PC-3 (cell line): Measurements from ENCODE around the gene ACOT2.
"Not testable (repeated sequence)": the region's sequence is repeated elsewhere in the genome, so short reads cannot be mapped to it uniquely, and the experiment has no call there.

Source experiments
- EZH2 ChIP-seq: fragments of 300-600 bp; sonication (generic); IDR thresholded peaks from one replicate; pipeline ENCODE4 v1.6.1; 2017; ENCODE audit warnings: antibody characterized with exemption, mild to moderate bottlenecking, low read length; ENCODE audit not compliant: unreplicated experiment
- EZH2phosphoT487 ChIP-seq: fragments of 300-600 bp; sonication (generic); IDR thresholded peaks from 2 replicates; pipeline ENCODE4 v1.6.1; 2018; ENCODE audit warnings: mild to moderate bottlenecking, antibody characterized with exemption, low read length, borderline replicate concordance
- TF ChIP-seq, protein P1 (sequence below): fragments of 300-600 bp; sonication (generic); conservative IDR thresholded peaks from 2 replicates; pipeline ENCODE4 v1.5.1; 2017; ENCODE audit warnings: antibody characterized with exemption, low read depth, mild to moderate bottlenecking, low read length

DNA sequence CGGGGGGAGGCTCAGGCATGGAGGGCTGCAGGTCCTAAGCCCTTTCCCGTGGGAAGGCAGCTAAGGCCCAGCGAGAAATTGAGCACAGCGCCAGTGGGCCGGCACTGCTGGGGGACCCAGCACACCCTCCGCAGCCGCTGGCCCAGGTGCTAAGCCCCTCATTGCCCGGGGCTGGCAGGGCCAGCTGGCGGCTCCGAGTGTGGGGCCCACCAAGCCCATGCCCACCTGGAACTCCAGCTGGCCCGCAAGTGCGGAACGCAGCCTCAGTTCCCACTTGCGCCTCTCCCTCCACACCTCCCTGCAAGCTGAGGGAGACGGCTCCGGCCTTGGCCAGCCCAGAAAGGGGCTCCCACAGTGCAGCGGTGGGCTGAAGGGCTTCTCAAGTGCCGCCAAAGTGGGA, 2.6 kb upstream of the ACOT2 start:
- TF ChIP-seq, protein P1, sequence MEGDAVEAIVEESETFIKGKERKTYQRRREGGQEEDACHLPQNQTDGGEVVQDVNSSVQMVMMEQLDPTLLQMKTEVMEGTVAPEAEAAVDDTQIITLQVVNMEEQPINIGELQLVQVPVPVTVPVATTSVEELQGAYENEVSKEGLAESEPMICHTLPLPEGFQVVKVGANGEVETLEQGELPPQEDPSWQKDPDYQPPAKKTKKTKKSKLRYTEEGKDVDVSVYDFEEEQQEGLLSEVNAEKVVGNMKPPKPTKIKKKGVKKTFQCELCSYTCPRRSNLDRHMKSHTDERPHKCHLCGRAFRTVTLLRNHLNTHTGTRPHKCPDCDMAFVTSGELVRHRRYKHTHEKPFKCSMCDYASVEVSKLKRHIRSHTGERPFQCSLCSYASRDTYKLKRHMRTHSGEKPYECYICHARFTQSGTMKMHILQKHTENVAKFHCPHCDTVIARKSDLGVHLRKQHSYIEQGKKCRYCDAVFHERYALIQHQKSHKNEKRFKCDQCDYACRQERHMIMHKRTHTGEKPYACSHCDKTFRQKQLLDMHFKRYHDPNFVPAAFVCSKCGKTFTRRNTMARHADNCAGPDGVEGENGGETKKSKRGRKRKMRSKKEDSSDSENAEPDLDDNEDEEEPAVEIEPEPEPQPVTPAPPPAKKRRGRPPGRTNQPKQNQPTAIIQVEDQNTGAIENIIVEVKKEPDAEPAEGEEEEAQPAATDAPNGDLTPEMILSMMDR, result not testable (repeated sequence)
- not testable (repeated sequence) for TF ChIP-seq EZH2, EZH2phosphoT487
